Esophagus muscularis mucosa (tissue), 4 donors: ENCODE measurements around the gene CSMD2.

Source experiments
- EP300 ChIP-seq: sonication (generic); formaldehyde crosslinking; IDR thresholded peaks from one replicate; pipeline ENCODE4 v1.6.1; 2017; ENCODE audit warnings: antibody characterized with exemption
- POLR2A ChIP-seq: fragments of 450-650 bp; IDR thresholded peaks from one replicate; pipeline ENCODE4 v1.6.1; 2017; ENCODE audit warnings: antibody characterized with exemption, moderate library complexity, mild to moderate bottlenecking, low read depth
- POLR2AphosphoS5 ChIP-seq, 2 donors: sonication (generic); formaldehyde crosslinking; IDR thresholded peaks; one replicate each; pipeline ENCODE4 v1.6.1; 2017; ENCODE audit warnings: antibody characterized with exemption in 2 of 2
- TF ChIP-seq, protein P1 (sequence below), 3 experiments: fragments of 200-600 bp in 2 of 3; fragments of 450-650 bp in 1 of 3; sonication (generic) in 2 of 3; IDR thresholded peaks; one replicate each; pipeline ENCODE4 v1.5.1; 2017 to 2019; ENCODE audit warnings: antibody characterized with exemption in 3 of 3, mild to moderate bottlenecking in 2 of 3, moderate library complexity in 1 of 3

DNA sequence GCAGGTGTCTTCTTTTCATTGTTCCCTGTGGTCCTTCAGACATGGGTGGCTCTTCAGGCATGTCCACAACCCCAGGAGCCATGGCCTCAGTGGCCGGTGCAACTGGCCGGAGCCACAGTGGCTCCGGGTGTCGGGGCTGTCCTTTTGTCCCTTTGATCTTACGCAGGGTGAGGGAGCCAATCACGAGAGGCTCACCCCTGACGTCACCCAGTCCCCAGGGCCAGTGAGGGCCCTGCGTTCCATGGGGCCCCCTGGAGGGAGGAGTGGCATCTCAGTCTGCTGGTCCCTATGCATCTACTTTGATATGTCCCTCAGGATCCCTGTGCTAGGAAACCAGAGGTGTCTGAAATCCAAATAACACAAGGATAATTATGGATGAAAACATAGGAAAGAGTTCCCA lies 663.3 kb downstream of the CSMD2 start:
- TF ChIP-seq, protein P1, sequence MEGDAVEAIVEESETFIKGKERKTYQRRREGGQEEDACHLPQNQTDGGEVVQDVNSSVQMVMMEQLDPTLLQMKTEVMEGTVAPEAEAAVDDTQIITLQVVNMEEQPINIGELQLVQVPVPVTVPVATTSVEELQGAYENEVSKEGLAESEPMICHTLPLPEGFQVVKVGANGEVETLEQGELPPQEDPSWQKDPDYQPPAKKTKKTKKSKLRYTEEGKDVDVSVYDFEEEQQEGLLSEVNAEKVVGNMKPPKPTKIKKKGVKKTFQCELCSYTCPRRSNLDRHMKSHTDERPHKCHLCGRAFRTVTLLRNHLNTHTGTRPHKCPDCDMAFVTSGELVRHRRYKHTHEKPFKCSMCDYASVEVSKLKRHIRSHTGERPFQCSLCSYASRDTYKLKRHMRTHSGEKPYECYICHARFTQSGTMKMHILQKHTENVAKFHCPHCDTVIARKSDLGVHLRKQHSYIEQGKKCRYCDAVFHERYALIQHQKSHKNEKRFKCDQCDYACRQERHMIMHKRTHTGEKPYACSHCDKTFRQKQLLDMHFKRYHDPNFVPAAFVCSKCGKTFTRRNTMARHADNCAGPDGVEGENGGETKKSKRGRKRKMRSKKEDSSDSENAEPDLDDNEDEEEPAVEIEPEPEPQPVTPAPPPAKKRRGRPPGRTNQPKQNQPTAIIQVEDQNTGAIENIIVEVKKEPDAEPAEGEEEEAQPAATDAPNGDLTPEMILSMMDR (IDR thresholded peaks at IDR 0.05) = no peak
- no peak for TF ChIP-seq POLR2A
- no peak for TF ChIP-seq EP300
- TF ChIP-seq POLR2AphosphoS5 (IDR thresholded peaks at IDR 0.05) = no peak
